Vagina (tissue), 2 donors: ENCODE data around the gene PHF21B.

Experiments
- CTCF ChIP-seq, 3 experiments: fragments of 450-650 bp in 2 of 3; fragments of 200-600 bp in 1 of 3; sonication (generic) in 1 of 3; IDR thresholded peaks; one replicate each; pipeline ENCODE4 v1.5.1; 2017 to 2019; ENCODE audit warnings: antibody characterized with exemption in 3 of 3, mild to moderate bottlenecking in 2 of 3, moderate library complexity in 2 of 3
- POLR2A ChIP-seq, 2 donors: fragments of 450-650 bp; IDR thresholded peaks; one replicate each; pipeline ENCODE4 v1.6.1; 2017; ENCODE audit warnings: antibody characterized with exemption in 2 of 2, mild to moderate bottlenecking in 2 of 2, moderate library complexity in 2 of 2
- POLR2AphosphoS5 ChIP-seq, 2 donors: sonication (generic); formaldehyde crosslinking; IDR thresholded peaks; one replicate each; pipeline ENCODE4 v1.9.0; 2017; ENCODE audit warnings: antibody characterized with exemption in 2 of 2, mild to moderate bottlenecking in 2 of 2, low read depth in 1 of 2; ENCODE audit not compliant: insufficient read depth in 1 of 2

- TF ChIP-seq CTCF (IDR thresholded peaks at IDR 0.05) = no peak
- TF ChIP-seq POLR2AphosphoS5 (IDR thresholded peaks at IDR 0.05; ENCODE audit: insufficient read depth in 1 of 2, low read depth in 1 of 2) = no peak
- TF ChIP-seq POLR2A (IDR thresholded peaks at IDR 0.05) = no peak
Measured at GRCh38 chr22:45006964-45007390, 2.8 kb downstream of the PHF21B start.
